ENCODE measurements around the gene CRELD1.
"Not testable (repeated sequence)": the region's sequence is repeated elsewhere in the genome, so short reads cannot be mapped to it uniquely, and the experiment has no call there.

CRELD1 gene

GRCh38 chr3:9897408-9898372 is 35.9 kb upstream of the CRELD1 start:
- TF ChIP-seq TAF1 (IDR thresholded peaks at IDR 0.05; ENCODE audit: borderline replicate concordance, low read depth, low read length) (no peak), POLR2AphosphoS5 (IDR thresholded peaks at IDR 0.05; ENCODE audit: low read depth, low read length) (no peak), POLR2A (IDR thresholded peaks at IDR 0.05; ENCODE audit: low read depth, low read length) (no peak)
- DNase-seq (ENCODE audit: insufficient read length), result no peak
- FAIRE-seq, result no peak

GRCh38 chr3:9898467-9899241 is 35.0 kb upstream of the CRELD1 start:
- no peak for DNase-seq (ENCODE audit: insufficient read length)
- TF ChIP-seq TAF1 (IDR thresholded peaks at IDR 0.05; ENCODE audit: borderline replicate concordance, low read depth, low read length) (no peak), POLR2A (IDR thresholded peaks at IDR 0.05; ENCODE audit: low read depth, low read length) (no peak), POLR2AphosphoS5 (IDR thresholded peaks at IDR 0.05; ENCODE audit: low read depth, low read length) (no peak)
- FAIRE-seq, result no peak

GRCh38 chr3:9899289-9899791 is 34.3 kb upstream of the CRELD1 start:
- FAIRE-seq (no peak), DNase-seq (ENCODE audit: insufficient read length) (no peak)
- TF ChIP-seq POLR2A (IDR thresholded peaks at IDR 0.05; ENCODE audit: low read depth, low read length) (no peak), TAF1 (IDR thresholded peaks at IDR 0.05; ENCODE audit: borderline replicate concordance, low read depth, low read length) (no peak), POLR2AphosphoS5 (IDR thresholded peaks at IDR 0.05; ENCODE audit: low read depth, low read length) (no peak)

GRCh38 chr3:9900965-9901415 is 32.6 kb upstream of the CRELD1 start:
- FAIRE-seq; DNase-seq (ENCODE audit: insufficient read length): not testable (repeated sequence)

GRCh38 chr3:9901967-9902366 is 31.7 kb upstream of the CRELD1 start:
- no peak for FAIRE-seq
- no peak for TF ChIP-seq POLR2AphosphoS5 (IDR thresholded peaks at IDR 0.05; ENCODE audit: low read depth, low read length)
- TF ChIP-seq TAF1 (IDR thresholded peaks at IDR 0.05; ENCODE audit: borderline replicate concordance, low read depth, low read length), result no peak
- TF ChIP-seq POLR2A (IDR thresholded peaks at IDR 0.05; ENCODE audit: low read depth, low read length), result no peak
- no peak for DNase-seq (ENCODE audit: insufficient read length)

- FAIRE-seq (no peak), DNase-seq (ENCODE audit: insufficient read length) (no peak)
- TF ChIP-seq POLR2AphosphoS5 (IDR thresholded peaks at IDR 0.05; ENCODE audit: low read depth, low read length) (no peak), TAF1 (IDR thresholded peaks at IDR 0.05; ENCODE audit: borderline replicate concordance, low read depth, low read length) (no peak), POLR2A (IDR thresholded peaks at IDR 0.05; ENCODE audit: low read depth, low read length) (no peak)
Observed at GRCh38 chr3:9902372-9903237, 31.0 kb upstream of the CRELD1 start, which contains the start of gene IL17RE. IL17RE (plus strand) TSS chr3:9902848; CDS start chr3:9902933, 85 bp downstream.

- TF ChIP-seq TAF1 (IDR thresholded peaks at IDR 0.05; ENCODE audit: borderline replicate concordance, low read depth, low read length) (no peak), POLR2A (IDR thresholded peaks at IDR 0.05; ENCODE audit: low read depth, low read length) (no peak), POLR2AphosphoS5 (IDR thresholded peaks at IDR 0.05; ENCODE audit: low read depth, low read length) (no peak)
- FAIRE-seq (no peak), DNase-seq (ENCODE audit: insufficient read length) (no peak)
Observed at GRCh38 chr3:9903238-9903624, 30.4 kb upstream of the CRELD1 start.

GRCh38 chr3:9903904-9904303 is 29.7 kb upstream of the CRELD1 start:
- no peak for FAIRE-seq
- TF ChIP-seq POLR2A (IDR thresholded peaks at IDR 0.05; ENCODE audit: low read depth, low read length), result no peak
- TF ChIP-seq POLR2AphosphoS5 (IDR thresholded peaks at IDR 0.05; ENCODE audit: low read depth, low read length), result no peak
- TF ChIP-seq TAF1 (IDR thresholded peaks at IDR 0.05; ENCODE audit: borderline replicate concordance, low read depth, low read length), result no peak
- no peak for DNase-seq (ENCODE audit: insufficient read length)

- no peak for DNase-seq (ENCODE audit: insufficient read length)
- FAIRE-seq, result no peak
- TF ChIP-seq POLR2AphosphoS5 (IDR thresholded peaks at IDR 0.05; ENCODE audit: low read depth, low read length), result no peak
- no peak for TF ChIP-seq POLR2A (IDR thresholded peaks at IDR 0.05; ENCODE audit: low read depth, low read length)
- no peak for TF ChIP-seq TAF1 (IDR thresholded peaks at IDR 0.05; ENCODE audit: borderline replicate concordance, low read depth, low read length)
Observed at GRCh38 chr3:9906480-9906879, 27.2 kb upstream of the CRELD1 start.

GRCh38 chr3:9908286-9908685 is 25.3 kb upstream of the CRELD1 start:
- FAIRE-seq (no peak), DNase-seq (ENCODE audit: insufficient read length) (no peak)
- no peak for TF ChIP-seq TAF1 (IDR thresholded peaks at IDR 0.05; ENCODE audit: borderline replicate concordance, low read depth, low read length)
- TF ChIP-seq POLR2A (IDR thresholded peaks at IDR 0.05; ENCODE audit: low read depth, low read length), result no peak
- TF ChIP-seq POLR2AphosphoS5 (IDR thresholded peaks at IDR 0.05; ENCODE audit: low read depth, low read length), result no peak
